ENCODE data around the gene RBMS1.

DNA sequence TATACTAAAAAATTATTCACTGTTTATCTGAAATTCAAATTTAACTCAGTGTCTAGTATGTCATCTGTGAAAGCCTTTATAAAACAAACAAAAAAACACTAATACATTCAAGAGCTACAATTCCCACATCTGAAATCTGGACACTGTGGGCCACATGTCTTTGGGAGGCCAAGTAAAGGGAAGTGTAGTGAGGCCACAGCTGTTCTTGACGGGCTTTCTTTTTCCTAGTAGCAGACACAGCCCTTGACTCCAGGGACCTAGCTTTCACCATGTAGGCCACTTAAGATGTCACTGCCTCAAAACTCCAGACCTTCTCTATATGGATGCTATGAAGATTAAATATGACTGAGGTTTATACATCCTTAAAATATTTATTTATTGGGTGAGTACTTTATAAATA is 91.1 kb downstream of the RBMS1 start:
- TF ChIP-seq RCOR1 (IDR thresholded peaks at IDR 0.05; ENCODE audit: insufficient replicate concordance, low read length) (no peak), POLR2A (IDR thresholded peaks at IDR 0.05; ENCODE audit: low read depth, low read length) (no peak), CEBPB (IDR thresholded peaks at IDR 0.05; ENCODE audit: low read depth, low read length) (no peak), RFX5 (IDR thresholded peaks at IDR 0.05; ENCODE audit: low read depth, low read length) (no peak), MAFK (IDR thresholded peaks at IDR 0.05; ENCODE audit: low read depth, low read length) (no peak), USF2 (IDR thresholded peaks at IDR 0.05; ENCODE audit: low read depth, low read length) (no peak)
- TF ChIP-seq, protein P1, sequence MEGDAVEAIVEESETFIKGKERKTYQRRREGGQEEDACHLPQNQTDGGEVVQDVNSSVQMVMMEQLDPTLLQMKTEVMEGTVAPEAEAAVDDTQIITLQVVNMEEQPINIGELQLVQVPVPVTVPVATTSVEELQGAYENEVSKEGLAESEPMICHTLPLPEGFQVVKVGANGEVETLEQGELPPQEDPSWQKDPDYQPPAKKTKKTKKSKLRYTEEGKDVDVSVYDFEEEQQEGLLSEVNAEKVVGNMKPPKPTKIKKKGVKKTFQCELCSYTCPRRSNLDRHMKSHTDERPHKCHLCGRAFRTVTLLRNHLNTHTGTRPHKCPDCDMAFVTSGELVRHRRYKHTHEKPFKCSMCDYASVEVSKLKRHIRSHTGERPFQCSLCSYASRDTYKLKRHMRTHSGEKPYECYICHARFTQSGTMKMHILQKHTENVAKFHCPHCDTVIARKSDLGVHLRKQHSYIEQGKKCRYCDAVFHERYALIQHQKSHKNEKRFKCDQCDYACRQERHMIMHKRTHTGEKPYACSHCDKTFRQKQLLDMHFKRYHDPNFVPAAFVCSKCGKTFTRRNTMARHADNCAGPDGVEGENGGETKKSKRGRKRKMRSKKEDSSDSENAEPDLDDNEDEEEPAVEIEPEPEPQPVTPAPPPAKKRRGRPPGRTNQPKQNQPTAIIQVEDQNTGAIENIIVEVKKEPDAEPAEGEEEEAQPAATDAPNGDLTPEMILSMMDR (conservative IDR thresholded peaks at IDR 0.05; ENCODE audit: low read depth, low read length): no peak

Measured in IMR-90 (cell line).